HG02623 (cell line): ENCODE measurements around the gene CHSY1.
"Not testable (repeated sequence)": the region's sequence is repeated elsewhere in the genome, so short reads cannot be mapped to it uniquely, and the experiment has no call there.

ENCODE experiments used
- ATAC-seq: cut with Tn5 transposase; IDR thresholded peaks from one replicate; pipeline ENCODE4 v1.9.1; 2021; ENCODE audit warnings: moderate library complexity; ENCODE audit not compliant: unreplicated experiment

The CHSY1 gene, protein sequence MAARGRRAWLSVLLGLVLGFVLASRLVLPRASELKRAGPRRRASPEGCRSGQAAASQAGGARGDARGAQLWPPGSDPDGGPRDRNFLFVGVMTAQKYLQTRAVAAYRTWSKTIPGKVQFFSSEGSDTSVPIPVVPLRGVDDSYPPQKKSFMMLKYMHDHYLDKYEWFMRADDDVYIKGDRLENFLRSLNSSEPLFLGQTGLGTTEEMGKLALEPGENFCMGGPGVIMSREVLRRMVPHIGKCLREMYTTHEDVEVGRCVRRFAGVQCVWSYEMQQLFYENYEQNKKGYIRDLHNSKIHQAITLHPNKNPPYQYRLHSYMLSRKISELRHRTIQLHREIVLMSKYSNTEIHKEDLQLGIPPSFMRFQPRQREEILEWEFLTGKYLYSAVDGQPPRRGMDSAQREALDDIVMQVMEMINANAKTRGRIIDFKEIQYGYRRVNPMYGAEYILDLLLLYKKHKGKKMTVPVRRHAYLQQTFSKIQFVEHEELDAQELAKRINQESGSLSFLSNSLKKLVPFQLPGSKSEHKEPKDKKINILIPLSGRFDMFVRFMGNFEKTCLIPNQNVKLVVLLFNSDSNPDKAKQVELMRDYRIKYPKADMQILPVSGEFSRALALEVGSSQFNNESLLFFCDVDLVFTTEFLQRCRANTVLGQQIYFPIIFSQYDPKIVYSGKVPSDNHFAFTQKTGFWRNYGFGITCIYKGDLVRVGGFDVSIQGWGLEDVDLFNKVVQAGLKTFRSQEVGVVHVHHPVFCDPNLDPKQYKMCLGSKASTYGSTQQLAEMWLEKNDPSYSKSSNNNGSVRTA

DNA sequence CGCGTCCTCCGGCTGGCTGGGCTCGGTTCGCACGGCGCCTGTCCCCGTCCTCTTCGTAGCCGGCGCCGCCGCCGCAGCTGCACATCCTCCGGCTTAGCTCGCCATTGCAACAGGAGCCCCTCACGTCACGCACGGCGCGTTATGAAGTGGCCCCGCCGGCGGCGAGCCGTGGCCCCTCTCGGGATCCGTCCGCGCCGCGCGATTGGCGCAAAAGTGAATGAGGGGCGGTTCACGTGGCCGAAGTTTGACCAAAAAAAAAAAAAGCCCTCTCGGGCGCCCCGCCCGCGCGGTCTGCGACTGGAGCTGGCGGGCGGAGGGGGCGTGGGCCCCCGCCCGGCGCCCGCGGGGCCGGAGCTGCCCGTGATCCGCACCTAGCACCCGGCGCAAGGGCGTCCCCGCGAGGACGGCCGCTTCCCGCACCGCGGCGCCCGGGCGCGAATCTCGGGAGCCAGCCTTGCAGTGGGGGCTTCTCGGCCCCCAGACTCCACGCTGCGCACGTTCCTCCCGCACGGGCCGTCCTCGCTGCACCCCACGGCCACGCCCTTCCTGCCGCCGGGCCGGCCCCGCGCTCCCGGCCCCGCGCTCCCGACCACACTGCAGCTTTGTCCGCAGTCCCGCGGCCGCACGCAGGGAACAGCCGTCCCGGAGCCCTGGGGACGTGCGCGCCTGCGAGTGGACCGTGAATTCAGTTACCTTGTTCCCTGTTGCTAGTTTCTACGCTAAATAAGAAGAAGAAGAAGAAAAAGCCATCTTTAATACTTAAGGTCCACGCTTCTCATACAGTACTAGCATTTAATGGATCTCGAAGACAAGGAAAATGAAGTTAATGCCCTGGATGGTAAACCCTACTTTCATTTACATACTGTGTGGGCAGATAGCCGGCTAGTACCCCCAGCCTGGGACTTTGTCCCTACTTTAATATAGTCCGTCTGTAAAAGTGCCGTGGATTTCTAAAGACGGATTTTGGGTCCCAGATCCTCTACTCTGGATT is at the start of gene CHSY1:
Gene CHSY1, minus strand, starts transcription at position 219 of the 991 bp plus-strand sequence. CDS start 592 bp downstream, outside the sequence.
- peak; percentile 64 for ATAC-seq

DNA sequence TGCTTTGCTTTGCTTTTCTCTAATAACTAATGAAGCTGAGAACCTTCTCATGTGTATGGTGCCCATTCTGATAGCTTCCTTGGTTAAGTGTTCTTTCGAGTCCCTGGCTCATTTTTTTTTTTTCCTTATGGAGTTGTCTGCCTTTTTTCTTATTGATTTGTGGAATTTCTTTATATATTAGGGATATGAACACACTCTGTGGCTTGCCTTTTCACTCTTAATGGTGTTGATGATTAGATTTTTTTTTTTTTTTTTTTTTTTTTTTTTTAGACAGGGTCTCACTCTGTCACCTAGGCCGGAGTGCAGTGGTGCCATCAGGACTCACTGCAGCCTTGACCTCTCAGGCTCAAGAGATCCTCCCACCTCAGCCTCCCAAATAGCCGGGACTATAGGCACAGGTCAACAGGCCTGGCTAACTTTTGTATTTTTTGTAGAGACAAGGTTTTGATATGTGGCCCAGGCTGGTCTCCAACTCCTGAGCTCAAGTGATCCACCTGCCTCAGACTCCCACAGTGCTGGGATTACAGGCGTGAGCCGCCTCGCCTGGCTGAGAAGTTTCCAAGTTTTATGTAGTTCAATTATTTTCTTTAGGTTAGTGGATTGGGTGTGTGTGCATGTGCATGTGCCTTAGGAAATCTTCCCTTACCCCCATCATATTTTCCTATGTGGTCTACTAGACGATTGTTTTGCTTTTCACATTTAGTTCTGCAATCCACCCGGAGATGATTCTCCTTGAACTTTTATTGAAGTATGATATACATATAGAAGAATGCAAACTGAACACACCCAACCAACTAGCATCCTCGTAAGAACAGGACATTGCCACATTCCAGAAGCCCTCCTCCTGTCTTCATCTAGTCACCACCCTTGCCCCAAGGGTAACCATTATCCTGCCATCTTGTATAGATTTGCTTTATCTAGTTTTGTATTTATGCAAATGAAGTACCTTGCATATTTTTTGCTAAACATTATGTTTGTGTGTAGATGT is 44.9 kb upstream of the CHSY1 start:
- ATAC-seq: no peak

DNA sequence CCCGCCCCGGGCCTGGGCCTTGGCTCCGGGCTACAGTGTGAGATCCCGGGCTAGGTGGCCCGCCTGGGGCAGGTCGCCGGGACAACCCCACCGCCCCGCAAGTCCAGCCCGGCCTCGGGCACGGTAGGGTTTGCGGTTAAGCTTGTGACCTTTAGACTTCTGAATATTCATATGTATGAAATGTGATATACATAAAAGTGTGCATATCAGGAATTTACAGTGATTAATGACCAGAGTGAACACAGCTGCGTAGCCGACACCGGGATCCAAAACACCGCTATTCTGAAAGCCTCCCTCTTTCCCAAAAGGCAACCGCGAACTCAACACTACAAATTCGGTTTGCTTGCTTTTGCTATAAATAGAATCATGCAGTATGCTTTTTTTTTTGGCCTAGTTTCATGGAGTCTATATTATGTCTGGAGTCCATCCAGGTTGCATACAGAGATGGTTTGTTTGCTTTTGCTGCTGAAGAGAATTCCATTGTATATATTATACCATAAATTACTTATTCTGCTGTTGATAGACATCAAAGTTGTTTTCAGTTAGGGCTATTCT is 43.8 kb upstream of the CHSY1 start:
- ATAC-seq: no peak

DNA sequence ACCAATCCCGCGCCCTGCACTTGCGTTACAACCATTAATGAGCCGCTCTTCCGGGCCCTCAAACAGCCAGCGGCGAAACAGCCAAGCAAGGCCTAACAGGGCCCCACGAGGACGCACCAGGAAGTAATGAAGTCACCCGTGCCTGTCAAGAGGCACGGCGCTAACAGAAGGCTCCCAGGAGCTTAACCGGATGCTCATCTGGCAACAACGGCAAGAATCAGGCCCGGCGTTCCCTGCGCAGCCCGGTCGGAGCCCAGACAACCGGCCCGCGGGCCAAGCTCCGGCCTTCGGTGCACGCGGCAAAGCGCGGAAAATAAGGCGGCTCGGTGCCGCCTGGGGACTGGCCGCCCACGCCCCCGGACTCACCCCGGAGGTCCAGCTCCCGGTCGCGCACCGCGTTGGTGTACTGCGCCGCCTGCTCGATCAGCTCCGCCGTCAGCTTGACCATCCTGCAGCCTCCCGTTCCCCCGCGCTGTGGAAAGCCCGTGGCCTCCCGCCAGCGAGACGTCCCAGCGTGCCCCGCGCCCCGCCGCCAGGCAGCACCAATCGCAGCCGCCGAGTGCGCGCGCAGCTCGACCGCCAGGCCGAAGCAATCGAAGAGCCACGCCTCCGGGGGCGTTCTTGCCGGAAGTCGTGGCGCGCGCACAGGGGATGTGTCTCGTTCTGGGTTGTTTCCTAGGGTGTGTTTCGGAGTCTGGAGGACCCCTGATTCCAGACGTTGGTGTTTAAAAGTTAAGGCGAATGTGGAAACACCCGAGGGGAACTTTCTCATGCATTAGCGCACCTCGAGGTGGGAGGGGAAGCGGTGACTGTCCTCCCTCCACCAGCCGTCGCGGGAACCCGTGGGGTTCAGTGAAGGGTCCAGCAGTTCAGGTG is 43.1 kb upstream of the CHSY1 start, which contains the start of gene SNRPA1:
Gene SNRPA1, minus strand, starts transcription at position 518 of the 876 bp plus-strand sequence. Its CDS starts 70 bp downstream, at position 448.
- ATAC-seq: peak; percentile 69

DNA sequence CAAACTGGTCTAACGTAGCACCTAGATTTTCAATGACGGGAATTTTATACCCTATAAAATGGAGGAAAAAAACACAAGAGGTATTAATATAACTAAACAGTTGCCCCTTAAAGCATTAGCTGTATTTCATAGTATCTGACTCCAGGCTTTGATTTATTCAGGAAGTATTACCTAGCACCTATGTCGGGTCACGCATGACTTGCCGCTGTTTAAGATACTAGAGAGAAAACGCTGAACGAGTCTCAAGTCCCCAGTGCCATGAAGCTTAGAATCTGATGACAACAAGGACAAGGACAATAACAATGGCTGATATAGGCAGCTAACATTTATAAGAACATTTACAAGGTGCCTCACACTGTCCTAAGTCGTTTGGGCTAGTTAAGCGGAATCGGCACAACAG is 41.3 kb upstream of the CHSY1 start:
- no peak for ATAC-seq

DNA sequence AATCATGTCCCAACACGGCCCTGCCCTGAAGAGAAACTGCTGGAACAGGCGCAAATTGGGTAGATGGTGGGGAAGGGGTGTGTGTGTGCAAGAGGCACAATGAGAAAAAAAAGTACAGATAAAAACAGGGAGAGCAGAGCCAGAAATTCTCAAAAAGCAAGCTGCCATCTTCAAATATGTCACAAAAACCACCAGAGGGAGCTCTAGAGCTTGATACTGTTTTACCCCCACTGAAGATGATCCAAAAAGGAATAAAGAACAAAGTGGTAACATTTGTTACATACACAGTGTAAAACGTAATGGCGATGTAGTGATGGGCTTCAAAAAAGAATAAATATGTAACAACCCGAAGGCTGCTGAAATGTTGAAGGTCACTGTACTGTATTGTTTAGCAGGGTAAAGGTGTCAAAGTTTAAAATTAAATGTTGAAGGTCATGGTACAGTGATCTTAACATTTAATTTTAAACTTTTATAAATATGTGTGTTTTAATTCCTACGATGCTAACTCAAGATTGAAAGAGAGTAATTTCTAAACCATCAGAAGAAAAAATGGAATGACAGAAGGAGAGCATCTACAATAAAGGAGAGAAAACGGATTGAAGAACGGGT is 37.2 kb upstream of the CHSY1 start:
- no peak for ATAC-seq

DNA sequence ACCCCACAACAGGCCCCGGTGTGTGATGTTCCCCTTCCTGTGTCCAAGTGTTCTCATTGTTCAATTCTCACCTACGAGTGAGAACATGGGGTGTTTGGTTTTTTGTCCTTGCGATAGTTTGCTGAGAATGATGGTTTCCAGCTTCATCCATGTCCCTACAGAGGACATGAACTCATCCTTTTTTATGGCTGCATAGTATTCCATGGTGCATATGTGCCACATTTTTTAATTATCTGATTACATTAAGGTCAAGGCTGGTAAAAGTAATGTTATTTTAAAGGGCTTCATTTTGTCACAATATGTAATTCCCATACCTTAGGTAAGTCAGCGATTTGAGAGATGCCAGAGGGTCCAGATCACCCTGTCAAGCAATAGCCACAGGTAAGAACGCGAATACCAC is 35.5 kb upstream of the CHSY1 start:
- ATAC-seq: not testable (repeated sequence)

DNA sequence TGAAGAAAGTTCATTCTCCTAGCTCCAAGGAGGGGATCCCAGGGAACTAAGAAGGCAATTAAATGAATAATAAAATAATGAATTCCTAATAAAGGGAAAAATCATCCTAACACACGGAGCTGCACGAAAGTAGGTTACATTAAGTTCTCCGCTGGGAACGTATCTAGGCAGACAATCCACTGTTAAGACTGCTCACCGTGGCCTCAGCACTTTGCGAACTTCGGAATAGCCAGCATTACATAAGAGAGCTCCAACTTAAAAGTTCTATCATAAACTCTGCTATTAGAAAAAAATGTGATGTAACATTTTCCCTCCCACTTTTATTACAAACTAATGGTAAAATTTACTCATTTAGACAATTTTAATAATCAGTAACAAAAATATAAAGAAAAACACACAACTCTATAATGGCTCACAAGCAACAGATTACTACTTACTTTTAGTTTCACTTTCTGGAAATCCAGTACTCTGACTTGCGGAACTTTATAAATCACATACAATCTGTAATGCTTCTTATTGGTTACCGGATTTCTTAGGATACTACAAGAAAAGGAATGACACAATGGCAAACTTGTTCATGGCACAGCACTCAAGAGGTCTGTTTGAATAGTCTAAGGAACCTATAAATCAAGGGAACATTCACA is 34.7 kb upstream of the CHSY1 start:
- ATAC-seq: no peak

DNA sequence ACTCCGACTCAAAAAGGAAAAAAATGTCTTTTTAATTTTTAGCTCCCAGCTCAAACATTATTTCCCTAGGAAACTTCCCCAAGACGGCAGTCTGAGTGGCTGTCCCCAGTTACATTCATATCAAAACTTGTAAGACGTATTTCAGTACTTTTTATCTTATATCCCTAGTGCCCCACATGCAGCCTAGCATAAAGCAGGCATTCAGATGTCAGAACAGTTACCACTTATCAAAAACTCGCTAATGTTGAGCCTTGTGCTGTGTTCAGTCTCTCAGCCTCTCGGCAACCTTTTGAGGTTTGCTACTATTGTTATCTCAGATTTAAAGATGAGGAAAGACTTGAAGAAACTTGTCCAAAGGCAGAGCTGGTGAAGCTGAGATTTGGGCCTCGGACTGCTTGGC is 32.1 kb upstream of the CHSY1 start:
- no peak for ATAC-seq

DNA sequence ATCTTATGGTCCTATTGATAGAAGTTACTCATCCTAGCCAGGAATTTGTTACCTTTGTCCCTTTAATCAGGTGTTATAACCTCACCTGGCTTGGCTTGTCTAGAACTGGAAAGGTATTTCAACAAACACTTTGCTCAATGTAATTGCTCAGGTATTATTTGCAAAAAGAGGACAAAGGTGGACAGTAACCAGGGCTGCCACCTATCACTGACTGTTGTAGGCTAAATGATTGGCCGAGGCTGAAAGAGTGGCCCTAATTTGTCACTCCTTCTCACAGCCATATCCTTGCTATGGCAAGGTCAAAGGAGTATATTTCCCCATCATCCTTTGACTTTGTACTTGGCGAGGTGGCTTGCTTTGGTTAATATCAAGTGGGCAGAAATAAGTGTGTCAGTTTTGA is 28.2 kb upstream of the CHSY1 start:
- no peak for ATAC-seq

DNA sequence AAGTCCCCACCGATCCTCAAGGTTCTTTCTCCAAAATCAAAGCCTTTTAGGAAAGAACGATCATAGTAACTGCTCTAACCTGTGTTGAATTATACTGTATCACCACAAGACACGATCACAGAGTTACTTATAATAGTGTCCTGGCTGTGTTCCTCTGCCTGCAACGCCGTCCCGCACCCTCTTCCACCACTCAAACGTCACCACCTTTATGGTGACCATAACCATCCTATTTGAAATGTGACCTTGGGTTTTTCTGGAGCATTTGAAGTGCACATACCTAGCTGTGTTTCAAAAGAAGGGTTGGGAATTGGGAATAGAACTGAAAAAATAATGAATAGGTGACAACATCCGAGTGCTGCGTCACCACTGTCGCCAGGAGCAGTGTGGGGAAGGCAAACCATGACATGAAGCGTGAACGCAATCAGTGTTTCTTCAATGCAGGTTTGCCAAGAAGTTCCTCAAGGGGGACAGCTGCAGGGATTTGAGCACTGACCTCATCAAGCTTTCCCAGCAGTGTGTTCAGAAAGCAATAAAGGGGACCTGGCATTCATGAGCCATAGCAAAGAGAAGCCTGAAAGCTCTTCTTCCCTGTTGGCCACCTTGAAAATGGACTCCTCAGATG is 26.2 kb upstream of the CHSY1 start:
- no peak for ATAC-seq

DNA sequence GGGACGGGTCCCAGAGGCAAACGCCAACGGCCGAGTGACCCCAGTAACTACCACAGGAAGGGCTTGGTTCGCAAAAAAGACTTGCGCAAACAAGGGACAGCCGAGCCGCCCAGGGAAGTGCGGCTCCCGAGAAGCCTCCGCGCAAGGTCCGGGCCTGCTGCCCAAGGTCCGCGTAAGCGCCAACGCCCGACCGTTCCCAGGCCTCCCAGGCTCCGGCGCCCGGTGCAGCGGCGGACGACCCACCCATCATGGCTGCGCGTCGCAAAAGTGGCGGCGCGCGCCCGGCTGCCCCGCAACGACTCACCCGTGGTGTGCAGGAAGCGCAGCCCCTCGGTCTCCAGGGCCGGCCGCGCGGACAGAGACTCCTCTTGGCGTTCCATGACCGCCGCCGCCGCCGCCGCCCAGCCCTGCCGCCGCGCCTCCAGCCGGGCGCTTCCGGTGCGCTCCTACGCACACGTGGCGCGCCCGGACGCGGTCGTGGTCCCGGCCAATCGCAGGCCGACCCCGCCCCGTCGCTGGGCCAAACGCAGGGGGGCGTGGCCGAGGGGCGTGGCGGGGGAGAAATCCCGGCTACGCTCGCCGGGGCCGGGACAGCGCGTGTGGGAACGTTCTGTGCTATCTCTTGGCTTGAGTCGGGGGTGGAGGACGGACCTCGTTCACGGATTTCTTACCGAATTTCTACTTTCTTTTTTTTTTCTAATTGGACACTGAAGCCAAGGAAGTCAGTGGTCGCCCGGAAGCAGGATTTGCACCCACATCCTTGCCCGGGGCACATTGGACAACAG is 25.4 kb upstream of the CHSY1 start, which contains the start of gene SELENOS:
Gene SELENOS, minus strand, starts transcription at position 448 of the 785 bp plus-strand sequence. Its CDS starts 68 bp downstream, at position 380.
- ATAC-seq: peak; percentile 90

DNA sequence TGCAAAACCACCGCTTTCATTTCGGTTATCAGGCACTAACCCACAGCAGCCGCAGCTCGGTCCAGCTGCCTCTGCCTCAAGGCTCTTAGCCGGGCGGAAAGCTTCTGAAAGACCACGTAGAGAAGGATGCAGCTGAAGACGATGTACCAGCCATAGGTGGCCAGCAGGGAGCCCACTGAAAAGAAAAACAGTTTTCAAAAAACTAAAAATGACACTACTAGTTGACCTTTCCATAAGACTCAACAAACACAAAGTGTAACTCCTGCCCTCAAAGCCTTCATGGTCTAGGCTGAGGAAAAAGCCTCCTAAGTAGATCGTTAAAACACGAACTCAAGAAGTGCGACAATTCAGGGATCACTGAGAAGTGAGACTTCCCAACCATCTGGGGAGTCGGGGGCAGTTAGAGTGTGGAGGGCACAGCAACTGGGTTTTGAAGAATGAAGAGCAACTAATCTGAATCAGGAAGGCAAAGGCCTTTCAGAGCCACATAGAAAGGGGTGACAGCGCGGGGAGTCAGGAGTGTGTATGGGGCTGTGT is 24.7 kb upstream of the CHSY1 start:
- ATAC-seq: peak; percentile 19

DNA sequence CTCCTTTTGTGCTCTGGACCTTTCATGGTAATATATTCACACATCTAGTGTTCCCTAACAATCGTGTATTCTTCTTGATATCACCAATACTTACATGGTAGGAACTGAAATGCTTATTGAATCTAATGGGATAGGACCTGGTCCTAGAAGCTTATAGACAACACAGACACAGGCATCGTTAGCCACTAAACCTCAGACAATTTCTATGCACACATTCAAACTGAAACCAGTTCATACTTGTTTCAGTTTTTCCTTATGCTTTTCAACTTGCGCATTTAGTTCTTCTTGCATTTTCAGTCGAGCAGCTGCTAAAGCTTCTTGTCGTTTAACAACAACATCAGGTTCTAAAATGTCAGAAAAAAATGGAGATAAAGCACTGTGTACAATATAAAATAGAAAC is 23.2 kb upstream of the CHSY1 start:
- peak; percentile 27 for ATAC-seq

DNA sequence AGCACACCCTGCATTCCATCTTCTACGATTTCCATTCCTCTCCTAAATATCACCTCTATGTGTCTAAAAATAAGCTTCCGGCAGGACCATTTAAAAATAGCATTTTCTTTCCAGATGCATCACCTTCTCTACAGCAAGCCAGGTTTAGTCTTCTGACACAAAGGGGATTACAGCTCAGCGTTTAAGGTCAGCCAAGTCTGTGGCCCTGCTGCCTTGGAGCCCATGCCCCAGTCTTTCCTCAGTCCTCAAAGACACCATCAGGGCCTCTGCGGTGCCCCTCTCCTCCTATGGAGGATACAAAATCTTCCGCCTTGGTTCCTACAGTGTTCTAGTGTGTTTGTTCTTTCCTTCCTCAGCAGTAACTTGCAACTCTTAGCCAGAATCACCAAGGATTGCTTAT is 21.7 kb upstream of the CHSY1 start:
- no peak for ATAC-seq

DNA sequence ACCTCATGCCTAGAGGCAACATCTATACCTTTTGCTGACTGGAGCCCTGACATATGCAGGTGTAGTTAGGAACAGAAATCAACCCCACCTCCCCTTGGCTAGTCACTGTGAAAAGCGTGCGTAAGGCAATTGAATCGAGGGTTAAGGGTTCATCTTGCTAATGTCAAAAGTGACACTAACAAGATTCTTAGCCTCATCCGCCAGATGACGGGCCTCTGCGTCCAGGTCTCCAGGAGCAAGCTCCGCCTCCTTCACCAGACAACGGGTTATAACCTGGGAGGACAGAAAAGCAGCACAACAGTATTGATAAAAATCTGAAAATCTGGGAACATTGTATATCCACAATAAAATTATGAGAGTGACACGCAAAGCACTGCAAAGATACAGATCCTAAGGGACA is 20.7 kb upstream of the CHSY1 start:
- ATAC-seq: no peak
